Rectal smooth muscle tissue (tissue), 1 donor: Measurements from ENCODE around the gene NFKBIB.
A peak's percentile ranks its signal among the peaks of the same experiment; 100 is the strongest.

Source experiments
- H3K27ac ChIP-seq: one replicate; pipeline ENCODE4 v1.7.0; 2013; ENCODE audit warnings: low read depth, low read length, inconsistent platforms
- H3K27me3 ChIP-seq: one replicate; pipeline ENCODE4 v1.7.0; 2013; ENCODE audit warnings: low read length; ENCODE audit not compliant: control insufficient read depth, insufficient read depth
- H3K36me3 ChIP-seq: one replicate; pipeline ENCODE4 v1.7.0; 2013; ENCODE audit warnings: low read length; ENCODE audit not compliant: control insufficient read depth, insufficient read depth
- H3K4me1 ChIP-seq: one replicate; pipeline ENCODE4 v1.7.0; 2013; ENCODE audit warnings: low read length; ENCODE audit not compliant: control insufficient read depth, insufficient read depth
- H3K4me3 ChIP-seq: one replicate; pipeline ENCODE4 v1.7.0; 2013; ENCODE audit warnings: low read length
- H3K9ac ChIP-seq: one replicate; pipeline ENCODE4 v1.7.0; 2013; ENCODE audit warnings: low read length

Gene NFKBIB

DNA sequence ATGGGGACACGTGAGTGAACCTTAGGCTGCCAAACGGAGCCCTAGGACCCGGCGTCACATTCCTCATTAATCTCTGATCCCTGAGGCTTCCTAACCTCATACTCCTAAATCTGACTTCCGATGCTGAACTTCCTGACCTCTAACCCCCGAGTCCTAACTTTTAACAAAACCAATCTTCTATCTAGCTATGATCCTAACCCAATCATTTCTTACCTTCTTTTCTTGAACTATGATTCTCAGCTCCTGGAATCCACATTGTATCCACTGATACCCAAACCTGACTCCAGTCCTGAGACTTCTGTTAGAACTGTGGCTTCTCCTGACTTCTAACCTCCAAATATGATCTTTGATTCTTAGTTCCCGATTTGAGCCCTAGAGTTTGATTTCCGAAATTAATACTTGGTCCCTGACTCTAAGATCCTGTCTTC is 447 bp downstream of the NFKBIB start:
- H3K27ac ChIP-seq, result peak overlapping the region; percentile 62
- H3K4me1 ChIP-seq, result peaks cover 7% of the 10 kb centered on the region
- H3K4me3 ChIP-seq, result peak overlapping the region; percentile 76
- H3K36me3 ChIP-seq, result no peaks in the 10 kb centered on the region
- H3K9ac ChIP-seq, result peak overlapping the region; percentile 51
- no peaks in the 10 kb centered on the region for H3K27me3 ChIP-seq

DNA sequence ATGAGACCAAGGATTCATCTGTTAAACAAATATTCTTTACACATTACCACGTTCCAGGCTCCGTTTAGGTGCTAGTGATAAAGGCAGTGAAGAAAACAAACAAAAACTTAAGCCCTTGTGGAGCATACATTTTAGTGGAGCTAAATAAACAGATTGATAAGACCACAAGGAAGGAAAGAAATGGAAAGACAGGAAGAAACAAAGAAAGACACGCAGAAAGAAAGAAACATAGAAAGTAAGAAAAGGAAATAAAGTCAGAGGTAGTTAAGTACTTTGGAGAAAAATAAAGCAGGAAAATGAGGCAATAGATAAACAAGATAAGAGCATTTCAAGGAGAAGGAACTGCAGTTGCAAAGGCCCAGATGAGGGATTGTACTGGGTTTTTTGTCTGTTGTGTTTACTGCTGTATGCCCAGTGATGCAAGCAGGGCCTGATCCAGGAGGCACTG is 998 bp downstream of the NFKBIB start:
- Histone ChIP-seq H3K36me3 (peaks cover 3% of the 10 kb centered on the region), H3K4me1 (peaks cover 7% of the 10 kb centered on the region), H3K9ac (no peak overlapping the region), H3K27ac (no peak overlapping the region), H3K4me3 (peak overlapping the region; percentile 76), H3K27me3 (no peaks in the 10 kb centered on the region)

DNA sequence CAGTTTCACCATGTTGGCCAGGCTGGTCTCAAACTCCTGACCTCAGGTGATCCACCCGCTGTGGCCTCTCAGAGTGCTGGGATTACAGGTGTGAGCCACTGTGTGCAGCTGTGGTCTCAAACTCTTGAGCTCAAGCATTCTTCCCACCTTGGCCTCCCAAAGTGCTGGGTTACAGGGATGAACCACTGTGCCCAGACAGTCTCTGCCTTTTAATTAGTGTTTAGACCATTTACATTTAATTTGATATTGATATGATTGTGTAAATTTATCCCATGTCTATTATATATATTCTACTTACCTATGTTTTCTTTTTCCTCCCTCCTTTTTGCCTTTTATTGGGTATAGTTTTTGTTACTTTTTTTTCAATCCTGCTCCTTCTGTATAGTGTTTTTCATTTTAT is 1.9 kb downstream of the NFKBIB start:
- Histone ChIP-seq H3K27ac (no peak overlapping the region), H3K4me3 (no peak overlapping the region), H3K4me1 (peaks cover 7% of the 10 kb centered on the region), H3K36me3 (peaks cover 6% of the 10 kb centered on the region), H3K9ac (no peak overlapping the region), H3K27me3 (no peaks in the 10 kb centered on the region)

DNA sequence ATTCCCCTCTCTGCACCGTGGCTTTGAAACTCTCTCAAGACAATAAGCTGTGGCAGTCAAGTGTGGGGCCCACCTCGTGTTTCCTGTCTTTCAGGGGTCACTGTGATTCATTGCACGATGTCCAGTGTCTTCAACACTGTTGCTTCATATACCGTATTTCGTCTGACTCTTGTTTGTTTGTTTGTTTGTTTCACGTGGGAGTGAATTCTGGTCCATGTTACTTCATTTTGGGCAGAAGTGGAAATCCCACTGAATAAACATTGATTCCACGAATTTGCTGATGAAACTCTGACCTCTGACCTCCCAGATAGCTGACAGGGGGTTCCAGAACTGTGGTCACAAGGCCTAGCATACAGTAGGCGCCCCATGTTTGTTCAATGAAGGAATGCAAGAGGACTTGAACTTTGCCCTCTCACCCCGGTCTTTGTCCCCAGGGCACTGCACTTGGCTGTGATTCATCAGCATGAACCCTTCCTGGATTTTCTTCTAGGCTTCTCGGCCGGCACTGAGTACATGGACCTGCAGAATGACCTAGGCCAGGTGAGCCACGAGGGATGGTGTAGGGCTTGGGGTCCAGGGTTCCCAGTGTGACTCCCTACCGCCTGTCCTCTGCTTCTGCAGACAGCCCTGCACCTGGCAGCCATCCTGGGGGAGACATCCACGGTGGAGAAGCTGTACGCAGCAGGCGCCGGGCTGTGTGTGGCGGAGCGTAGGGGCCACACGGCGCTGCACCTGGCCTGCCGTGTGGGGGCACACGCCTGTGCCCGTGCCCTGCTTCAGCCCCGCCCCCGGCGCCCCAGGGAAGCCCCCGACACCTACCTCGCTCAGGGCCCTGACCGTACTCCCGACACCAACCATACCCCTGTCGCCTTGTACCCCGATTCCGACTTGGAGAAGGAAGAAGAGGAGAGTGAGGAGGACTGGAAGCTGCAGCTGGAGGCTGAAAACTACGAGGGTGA is 5.1 kb downstream of the NFKBIB start:
- no peak overlapping the region for H3K4me3 ChIP-seq
- no peaks in the 10 kb centered on the region for H3K27me3 ChIP-seq
- H3K36me3 ChIP-seq, result peaks cover 8% of the 10 kb centered on the region
- no peak overlapping the region for H3K27ac ChIP-seq
- peaks cover 7% of the 10 kb centered on the region for H3K4me1 ChIP-seq
- no peak overlapping the region for H3K9ac ChIP-seq

DNA sequence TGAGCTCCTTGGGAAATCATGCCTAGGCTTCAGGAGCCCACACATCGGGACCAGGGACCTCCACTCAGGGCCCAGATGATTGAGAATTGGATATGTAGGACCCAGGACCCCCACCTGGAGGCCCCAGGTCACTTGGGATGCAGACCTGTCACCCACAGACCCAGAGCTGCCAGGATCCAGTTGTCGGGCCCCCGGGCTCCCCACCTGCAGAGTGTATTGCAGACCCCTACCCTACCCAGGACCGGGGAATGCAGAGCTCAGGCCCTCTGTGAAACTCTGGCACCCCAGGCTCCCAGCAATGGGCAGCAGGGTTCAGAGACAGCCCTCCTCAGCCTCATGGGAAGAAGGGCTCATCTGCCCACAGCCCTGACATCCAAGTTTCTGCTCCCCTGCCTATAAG is 5.9 kb downstream of the NFKBIB start:
- Histone ChIP-seq H3K36me3 (peaks cover 8% of the 10 kb centered on the region), H3K9ac (no peak overlapping the region), H3K4me3 (no peak overlapping the region), H3K27ac (no peak overlapping the region), H3K27me3 (no peaks in the 10 kb centered on the region), H3K4me1 (peaks cover 2% of the 10 kb centered on the region)

DNA sequence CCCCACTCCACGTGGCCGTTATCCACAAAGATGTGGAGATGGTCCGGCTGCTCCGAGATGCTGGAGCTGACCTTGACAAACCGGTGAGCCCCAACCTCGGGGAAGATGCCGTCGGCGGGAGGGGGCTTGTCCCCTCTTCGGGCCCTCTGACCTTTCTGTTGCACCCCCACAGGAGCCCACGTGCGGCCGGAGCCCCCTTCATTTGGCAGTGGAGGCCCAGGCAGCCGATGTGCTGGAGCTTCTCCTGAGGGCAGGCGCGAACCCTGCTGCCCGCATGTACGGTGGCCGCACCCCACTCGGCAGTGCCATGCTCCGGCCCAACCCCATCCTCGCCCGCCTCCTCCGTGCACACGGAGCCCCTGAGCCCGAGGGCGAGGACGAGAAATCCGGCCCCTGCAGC is 7.5 kb downstream of the NFKBIB start:
- H3K4me3 ChIP-seq, result no peak overlapping the region
- no peak overlapping the region for H3K27ac ChIP-seq
- no peak overlapping the region for H3K9ac ChIP-seq
- no peaks in the 10 kb centered on the region for H3K4me1 ChIP-seq
- H3K27me3 ChIP-seq, result peaks cover 4% of the 10 kb centered on the region
- H3K36me3 ChIP-seq, result peaks cover 8% of the 10 kb centered on the region

DNA sequence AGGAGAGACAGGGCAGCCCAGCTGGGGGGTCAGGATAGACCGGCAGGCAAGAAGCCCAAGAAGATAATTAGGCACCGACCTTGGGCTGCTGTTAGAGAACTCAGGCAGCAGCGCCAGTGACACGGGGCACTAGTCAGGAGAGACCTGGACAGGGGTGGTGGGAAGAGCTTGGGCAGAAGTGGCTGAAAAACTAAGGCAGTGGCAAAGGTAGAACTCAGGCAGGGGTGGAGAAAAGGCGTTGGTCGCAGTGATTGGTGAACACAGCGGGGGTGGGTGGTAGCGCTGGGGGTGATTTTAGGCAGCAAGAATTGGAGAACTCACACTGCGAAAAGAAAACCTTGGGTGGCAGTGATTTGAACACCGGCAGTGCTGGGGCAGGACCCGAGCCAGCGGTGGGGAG is 7.9 kb downstream of the NFKBIB start:
- no peak overlapping the region for H3K27ac ChIP-seq
- H3K27me3 ChIP-seq, result peaks cover 4% of the 10 kb centered on the region
- H3K9ac ChIP-seq, result no peak overlapping the region
- H3K36me3 ChIP-seq, result peaks cover 8% of the 10 kb centered on the region
- H3K4me1 ChIP-seq, result no peaks in the 10 kb centered on the region
- H3K4me3 ChIP-seq, result no peak overlapping the region

DNA sequence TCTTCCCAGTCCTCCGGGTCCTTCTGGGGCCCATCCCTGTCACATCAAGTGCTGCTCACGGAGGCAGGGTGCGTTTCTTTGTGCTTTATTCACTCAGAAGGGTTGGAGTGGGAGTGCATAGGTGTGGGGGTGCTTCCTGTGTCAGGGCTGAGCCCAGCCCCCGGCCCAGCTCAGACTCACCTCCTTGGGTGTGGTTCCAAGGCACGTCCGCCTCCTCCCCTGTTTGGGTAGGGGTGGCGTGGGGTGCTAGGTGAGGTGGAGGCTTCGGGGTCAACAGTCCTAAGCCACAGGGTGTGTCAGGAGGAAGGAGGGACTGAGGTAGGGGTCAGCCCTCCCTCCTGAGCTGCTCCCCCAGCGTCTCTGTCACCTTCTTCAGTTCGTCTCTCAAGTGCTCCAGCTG is 9.1 kb downstream of the NFKBIB start:
- Histone ChIP-seq H3K27ac (no peak overlapping the region), H3K36me3 (peaks cover 8% of the 10 kb centered on the region), H3K4me3 (no peak overlapping the region), H3K27me3 (peaks cover 4% of the 10 kb centered on the region), H3K9ac (no peak overlapping the region), H3K4me1 (no peaks in the 10 kb centered on the region)

DNA sequence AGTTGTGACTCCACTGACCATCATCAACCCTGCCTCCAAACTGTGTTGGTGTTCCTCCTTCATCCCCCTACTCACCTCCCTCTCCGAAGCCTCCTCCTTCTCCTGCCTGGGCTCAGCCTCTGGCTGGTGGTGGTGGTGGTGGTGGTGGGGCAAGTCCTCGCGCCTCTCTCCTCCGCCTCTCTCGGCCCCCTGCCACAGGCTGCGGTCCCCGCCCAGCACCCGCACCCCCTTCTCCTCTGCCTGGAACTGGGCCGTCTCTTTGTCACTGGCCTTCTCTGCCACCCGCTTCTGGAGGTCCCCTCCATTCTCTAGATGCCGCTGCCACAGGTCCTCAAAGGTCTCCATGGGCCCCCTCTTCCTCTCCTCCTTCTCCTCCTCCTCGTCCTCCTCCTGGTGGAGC is 10.7 kb downstream of the NFKBIB start:
- no peaks in the 10 kb centered on the region for H3K4me1 ChIP-seq
- H3K36me3 ChIP-seq, result peaks cover 6% of the 10 kb centered on the region
- peaks cover 4% of the 10 kb centered on the region for H3K27me3 ChIP-seq
- H3K27ac ChIP-seq, result no peak overlapping the region
- H3K9ac ChIP-seq, result no peak overlapping the region
- H3K4me3 ChIP-seq, result no peak overlapping the region

DNA sequence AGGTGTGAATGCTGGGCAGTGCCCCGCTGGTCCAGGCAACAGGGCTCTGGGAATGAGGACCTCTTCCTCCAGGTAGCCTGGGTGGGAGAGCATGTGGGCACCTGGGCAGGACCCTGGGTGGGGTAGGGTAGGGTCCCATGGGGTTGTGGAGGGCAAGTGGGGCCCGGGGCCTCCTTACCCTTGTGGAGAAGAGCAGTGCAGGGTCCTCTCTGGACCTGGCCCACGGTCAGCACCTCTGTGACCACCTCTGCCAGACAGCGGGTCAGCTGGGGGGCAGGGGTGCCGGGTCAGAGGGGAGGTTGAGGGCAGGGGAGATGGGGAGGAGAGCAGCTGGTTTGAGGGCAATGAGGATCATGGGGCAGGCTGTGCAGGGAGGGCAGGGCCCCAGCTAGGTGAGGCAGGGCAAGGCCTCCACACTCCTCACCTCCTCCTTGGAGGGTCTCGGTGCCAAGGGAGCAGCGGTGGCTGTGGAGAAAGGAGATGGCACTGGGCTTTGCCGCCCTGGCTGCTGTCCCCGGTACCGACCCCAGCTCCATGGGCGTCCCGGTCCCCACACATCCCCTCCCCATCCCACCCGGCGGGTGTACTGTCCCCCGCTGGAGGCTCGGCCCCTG is 11.7 kb downstream of the NFKBIB start:
- Histone ChIP-seq H3K4me1 (no peaks in the 10 kb centered on the region), H3K27me3 (peaks cover 4% of the 10 kb centered on the region), H3K4me3 (no peak overlapping the region), H3K36me3 (peaks cover 2% of the 10 kb centered on the region), H3K27ac (no peak overlapping the region), H3K9ac (no peak overlapping the region)

DNA sequence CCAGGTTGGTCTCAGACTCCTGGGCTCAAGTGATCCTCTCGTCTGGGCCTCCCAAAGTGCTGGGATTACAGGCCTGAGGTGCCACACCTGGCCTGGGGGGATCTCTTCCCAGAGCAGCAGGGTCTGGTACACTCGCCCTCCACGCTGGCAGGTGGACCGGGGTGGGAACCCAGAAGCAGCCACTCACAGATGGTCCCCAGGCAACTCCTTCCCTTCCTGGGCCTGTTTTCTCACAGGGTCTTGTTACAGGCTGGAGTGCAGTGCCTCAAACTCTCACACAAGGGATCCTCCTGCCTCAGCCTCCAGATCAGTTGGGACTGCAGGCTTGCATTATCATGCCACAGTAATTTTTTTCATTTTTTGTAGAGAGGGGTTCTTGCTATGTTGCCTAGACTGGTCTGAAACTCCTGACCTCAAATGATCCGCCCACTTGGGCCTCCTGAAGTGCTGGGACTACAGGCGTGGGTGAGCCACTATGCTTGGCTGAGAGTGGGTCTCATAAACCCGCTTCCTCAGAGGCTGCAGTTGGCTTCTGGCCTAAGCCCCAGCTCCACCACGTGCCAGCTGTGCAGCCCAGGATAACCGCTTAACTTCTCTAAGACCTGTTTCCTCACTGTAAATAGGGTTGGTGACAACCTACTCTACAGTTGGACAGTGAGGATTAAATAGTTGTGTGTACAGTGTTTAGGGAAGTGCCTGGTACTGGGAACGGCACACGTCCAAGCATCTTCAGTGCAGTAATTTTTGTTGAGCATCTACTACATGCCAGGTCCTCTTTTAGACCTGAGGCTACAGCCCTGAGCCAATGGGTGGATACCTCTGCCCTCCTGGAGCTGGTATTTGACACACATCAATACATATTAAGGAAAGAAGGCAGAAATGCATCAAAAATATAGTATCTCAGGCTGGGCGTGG is 13.1 kb downstream of the NFKBIB start:
- H3K4me1 ChIP-seq, result no peaks in the 10 kb centered on the region
- peaks cover 4% of the 10 kb centered on the region for H3K27me3 ChIP-seq
- H3K36me3 ChIP-seq, result peaks cover 2% of the 10 kb centered on the region
- no peak overlapping the region for H3K9ac ChIP-seq
- no peak overlapping the region for H3K4me3 ChIP-seq
- H3K27ac ChIP-seq, result no peak overlapping the region

DNA sequence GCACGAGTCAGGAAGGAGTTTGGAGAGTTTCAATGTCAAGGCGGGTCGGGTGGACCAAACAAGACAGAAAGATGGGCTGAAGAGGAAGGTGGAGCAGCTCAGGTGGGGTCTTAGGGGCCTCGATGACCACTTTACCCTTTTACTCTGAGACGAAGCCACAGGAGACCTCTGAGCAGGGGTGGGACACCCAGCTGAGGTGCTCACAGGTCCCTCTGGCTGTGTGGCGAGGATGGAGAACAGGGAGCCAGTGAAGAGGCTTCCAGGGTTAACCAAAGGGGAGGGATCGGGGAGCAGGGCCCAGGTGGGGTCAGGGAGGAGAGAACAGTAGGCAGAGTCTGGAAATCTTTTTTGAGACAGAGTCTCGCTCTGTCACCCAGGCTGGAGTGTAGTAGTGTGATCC is 14.2 kb downstream of the NFKBIB start:
- H3K4me3 ChIP-seq, result no peak overlapping the region
- peaks cover 4% of the 10 kb centered on the region for H3K27me3 ChIP-seq
- no peaks in the 10 kb centered on the region for H3K4me1 ChIP-seq
- H3K27ac ChIP-seq, result no peak overlapping the region
- H3K9ac ChIP-seq, result no peak overlapping the region
- H3K36me3 ChIP-seq, result no peaks in the 10 kb centered on the region
